GM23248 (cell line): ENCODE data around the gene PLEKHG4. TPM values are rescaled to one million over a fixed set of nuclear protein-coding genes. Genes with fewer than 3 reads are reported as not detected.

Source experiments
- DNase-seq: peaks from one replicate; pipeline ENCODE4 v3.0.0-alpha.2; 2015
- H2AFZ ChIP-seq: fragments of 200-600 bp; sonication (generic); 2 replicates; pipeline ENCODE4 v1.6.1; 2016; ENCODE audit warnings: antibody characterized with exemption
- H3F3A ChIP-seq: fragments of 200-600 bp; sonication (generic); 2 replicates; pipeline ENCODE4 v1.6.1; 2016; ENCODE audit warnings: mild to moderate bottlenecking, antibody characterized with exemption, mixed run types; ENCODE audit not compliant: insufficient read depth
- H3K27ac ChIP-seq: fragments of 200-600 bp; sonication (generic); 2 replicates; pipeline ENCODE4 v1.5.1; 2016; ENCODE audit warnings: mild to moderate bottlenecking
- H3K27me3 ChIP-seq: fragments of 200-600 bp; sonication (generic); replicated peaks from 2 replicates; pipeline ENCODE4 v1.6.1; 2016; ENCODE audit warnings: mild to moderate bottlenecking; ENCODE audit not compliant: insufficient read depth
- H3K36me3 ChIP-seq: fragments of 200-600 bp; sonication (generic); 2 replicates; pipeline ENCODE4 v1.6.1; 2016; ENCODE audit warnings: low read depth, mild to moderate bottlenecking
- H3K4me1 ChIP-seq: fragments of 200-600 bp; sonication (generic); 2 replicates; pipeline ENCODE4 v1.6.1; 2016; ENCODE audit warnings: mild to moderate bottlenecking; ENCODE audit not compliant: insufficient read depth
- H3K4me2 ChIP-seq: fragments of 200-600 bp; sonication (generic); one replicate; pipeline ENCODE4 v1.6.1; 2016; ENCODE audit warnings: mild to moderate bottlenecking; ENCODE audit not compliant: unreplicated experiment
- H3K4me3 ChIP-seq: fragments of 200-600 bp; sonication (generic); 2 replicates; pipeline ENCODE4 v1.5.1; 2016; ENCODE audit warnings: mild to moderate bottlenecking
- H3K79me2 ChIP-seq: fragments of 200-600 bp; sonication (generic); 2 replicates; pipeline ENCODE4 v1.6.1; 2016; ENCODE audit warnings: mild to moderate bottlenecking; ENCODE audit not compliant: insufficient read depth
- H3K9ac ChIP-seq: fragments of 200-600 bp; sonication (generic); 2 replicates; pipeline ENCODE4 v1.6.1; 2016; ENCODE audit warnings: mild to moderate bottlenecking
- H3K9me2 ChIP-seq: fragments of 200-600 bp; sonication (generic); 2 replicates; pipeline ENCODE4 v1.6.1; 2016; ENCODE audit warnings: mixed run types, mild to moderate bottlenecking, moderate library complexity; ENCODE audit not compliant: insufficient read depth
- H3K9me3 ChIP-seq: fragments of 200-600 bp; sonication (generic); one replicate; pipeline ENCODE4 v1.6.1; 2017; ENCODE audit warnings: low read depth
- H4K20me1 ChIP-seq: fragments of 200-600 bp; sonication (generic); 2 replicates; pipeline ENCODE4 v1.6.0; 2016; ENCODE audit not compliant: insufficient read depth
- EZH2 ChIP-seq: fragments of 200-600 bp; sonication (generic); IDR thresholded peaks from 2 replicates; pipeline ENCODE4 v1.6.1; 2018; ENCODE audit warnings: antibody characterized with exemption, mild to moderate bottlenecking; ENCODE audit not compliant: insufficient read depth, poor library complexity, severe bottlenecking
- EZH2phosphoT487 ChIP-seq: fragments of 200-600 bp; sonication (generic); IDR thresholded peaks from 2 replicates; pipeline ENCODE4 v1.6.1; 2018; ENCODE audit warnings: antibody characterized with exemption, moderate library complexity, mild to moderate bottlenecking, low read depth; ENCODE audit not compliant: insufficient read depth
- WGBS, 2 experiments: methylation state at CpG; one replicate each; pipeline ENCODE4 v1.1.6; 2015 to 2017; ENCODE audit warnings: low lambda C conversion rate in 2 of 2, low coverage in 1 of 2; ENCODE audit errors: missing lambda C conversion rate in 2 of 2; 5-methylcytosine and 5-hydroxymethylcytosine counted together
- in situ Hi-C: fragments of 300-500 bp; cut with MboI; formaldehyde crosslinking; loops from 2 replicates; pipeline ENCODE4 v1.15.0; 2020
- polyA plus RNA-seq: library from polyadenylated mRNA; unstranded; fragments of >200 nt; fragmentation: Nextera tagmentation; extraction: Ambion mirVana; gene quantifications from 2 replicates; pipeline ENCODE4 v1.2.1, GENCODE V29; 2016
- total RNA-seq: library from RNA; depleted of rRNA; stranded (reverse); fragments of >200 nt; shearing (Covaris generic); gene quantifications from 2 replicates; pipeline ENCODE4 v1.2.3, GENCODE V29; 2014

PLEKHG4 gene
- total and polyA plus RNA-seq, 2 experiments from 2014 or later: 12.5 to 24.2 TPM

- in situ Hi-C loops: no loop called here
- 42 to 57% methylated on average over 4 of the region's 4 CpGs for WGBS, 2 experiments
- Histone ChIP-seq H3K27ac (no peak overlapping the region), H3K4me1 (peaks cover 26% of the 10 kb centered on the region), H3F3A (peaks cover 19% of the 10 kb centered on the region), H3K4me2 (peak overlapping the region; percentile 95), H4K20me1 (no peaks in the 10 kb centered on the region), H3K9me2 (no peaks in the 10 kb centered on the region), H3K9me3 (no peaks in the 10 kb centered on the region), H3K4me3 (peak overlapping the region; percentile 88), H3K79me2 (no peaks in the 10 kb centered on the region), H3K36me3 (no peaks in the 10 kb centered on the region), H2AFZ (peak overlapping the region; percentile 92), H3K27me3 (no peaks in the 10 kb centered on the region), H3K9ac (peak overlapping the region; percentile 85; the same call in 1 of the 2 replicates)
- peak; percentile 47 for DNase-seq
- no peak for TF ChIP-seq EZH2phosphoT487
- TF ChIP-seq EZH2: no peak
Observed at GRCh38 chr16:67250045-67250327, 29.3 kb upstream of the PLEKHG4 start.

- Histone ChIP-seq H2AFZ (no peak overlapping the region), H4K20me1 (no peaks in the 10 kb centered on the region), H3K9me3 (no peaks in the 10 kb centered on the region), H3K9me2 (no peaks in the 10 kb centered on the region), H3K36me3 (no peaks in the 10 kb centered on the region), H3K27ac (no peak overlapping the region), H3F3A (0 out of 2 replicates have a peak, but pooled peaks cover 15% of the 10 kb centered on the region), H3K27me3 (no peaks in the 10 kb centered on the region), H3K4me2 (no peak overlapping the region), H3K4me1 (peaks cover 20% of the 10 kb centered on the region), H3K4me3 (no peak overlapping the region), H3K9ac (no peak overlapping the region), H3K79me2 (no peaks in the 10 kb centered on the region)
- in situ Hi-C loops: no loop called here
- TF ChIP-seq EZH2 (no peak), EZH2phosphoT487 (no peak)
- 80 to 90% methylated on average over 4 of the region's 4 CpGs for WGBS, 2 experiments
- DNase-seq: no peak
Observed at GRCh38 chr16:67252609-67253497, 26.5 kb upstream of the PLEKHG4 start.

- H3K9ac ChIP-seq: no peak overlapping the region
- H3K4me3 ChIP-seq: no peak overlapping the region
- no peaks in the 10 kb centered on the region for H3K36me3 ChIP-seq
- in situ Hi-C loops: no loop called here
- 85 to 86% methylated on average over 17 to 18 of the region's 18 CpGs for WGBS, 2 experiments
- peaks cover 10% of the 10 kb centered on the region for H3K4me1 ChIP-seq
- no peaks in the 10 kb centered on the region for H3K27me3 ChIP-seq
- no peak for DNase-seq
- no peaks in the 10 kb centered on the region for H3K9me3 ChIP-seq
- H2AFZ ChIP-seq: no peak overlapping the region
- no peaks in the 10 kb centered on the region for H3K79me2 ChIP-seq
- H3K4me2 ChIP-seq: no peak overlapping the region
- no peaks in the 10 kb centered on the region for H4K20me1 ChIP-seq
- H3K9me2 ChIP-seq: no peaks in the 10 kb centered on the region
- H3F3A ChIP-seq: 0 out of 2 replicates have a peak, but pooled peaks cover 15% of the 10 kb centered on the region
- no peak overlapping the region for H3K27ac ChIP-seq
- no peak for TF ChIP-seq EZH2
- TF ChIP-seq EZH2phosphoT487: no peak
Observed at GRCh38 chr16:67254801-67255552, 24.4 kb upstream of the PLEKHG4 start.

GRCh38 chr16:67255553-67256221 is 23.6 kb upstream of the PLEKHG4 start:
- no peaks in the 10 kb centered on the region for H3K27me3 ChIP-seq
- no peaks in the 10 kb centered on the region for H3K9me3 ChIP-seq
- no peaks in the 10 kb centered on the region for H3K79me2 ChIP-seq
- no peak overlapping the region for H3K27ac ChIP-seq
- no peak overlapping the region for H2AFZ ChIP-seq
- peaks cover 7% of the 10 kb centered on the region for H3K4me1 ChIP-seq
- no peaks in the 10 kb centered on the region for H4K20me1 ChIP-seq
- H3K36me3 ChIP-seq: no peaks in the 10 kb centered on the region
- H3K4me2 ChIP-seq: no peak overlapping the region
- no peak overlapping the region for H3K9ac ChIP-seq
- 0 out of 2 replicates have a peak, but pooled peaks cover 9% of the 10 kb centered on the region for H3F3A ChIP-seq
- no peak overlapping the region for H3K4me3 ChIP-seq
- in situ Hi-C loops: no loop called here
- TF ChIP-seq EZH2phosphoT487: no peak
- no peak for TF ChIP-seq EZH2
- 95 to 96% methylated on average over 17 of the region's 17 CpGs for WGBS, 2 experiments
- H3K9me2 ChIP-seq: no peaks in the 10 kb centered on the region
- no peak for DNase-seq
